ENCODE data around the gene VAMP8.

DNA sequence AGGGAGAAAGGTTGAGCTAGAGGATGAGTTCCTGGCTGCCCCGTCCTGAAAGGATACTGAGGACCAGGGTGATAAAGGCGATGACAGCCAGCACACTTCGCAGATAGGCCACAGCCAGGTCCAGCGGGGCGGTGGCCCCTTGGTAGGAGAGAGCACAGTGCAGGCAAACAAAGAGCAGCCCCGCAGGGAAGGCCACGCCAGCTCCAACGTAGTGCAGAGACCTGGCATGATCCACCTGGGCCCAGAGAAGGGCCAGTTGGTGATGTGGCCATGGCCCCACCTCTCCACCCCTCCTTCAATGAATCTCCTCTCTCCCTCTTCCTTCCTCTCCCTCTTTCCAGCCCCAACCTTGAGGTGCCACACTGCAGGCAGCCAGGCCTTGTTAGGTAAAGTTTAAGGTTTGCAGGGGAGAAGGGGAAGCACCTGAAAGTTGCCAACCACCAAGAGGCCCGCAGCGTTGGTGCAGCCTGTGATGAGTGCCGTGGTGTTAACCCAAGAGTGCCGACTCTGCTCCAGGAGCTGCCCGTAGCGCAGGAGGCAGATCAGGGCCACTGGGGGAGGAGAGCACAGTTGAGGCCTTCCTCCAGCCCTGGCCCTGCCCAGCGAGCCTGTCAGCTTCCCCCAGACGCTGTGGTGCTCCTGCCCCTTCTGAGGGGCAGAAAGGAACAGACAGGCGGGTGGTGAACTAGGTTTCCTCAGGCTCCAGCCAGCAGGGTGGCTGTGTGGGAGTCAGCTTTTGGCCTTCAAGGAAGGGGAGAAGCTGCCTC lies 22.3 kb downstream of the VAMP8 start:
- TF ChIP-seq, protein P1, sequence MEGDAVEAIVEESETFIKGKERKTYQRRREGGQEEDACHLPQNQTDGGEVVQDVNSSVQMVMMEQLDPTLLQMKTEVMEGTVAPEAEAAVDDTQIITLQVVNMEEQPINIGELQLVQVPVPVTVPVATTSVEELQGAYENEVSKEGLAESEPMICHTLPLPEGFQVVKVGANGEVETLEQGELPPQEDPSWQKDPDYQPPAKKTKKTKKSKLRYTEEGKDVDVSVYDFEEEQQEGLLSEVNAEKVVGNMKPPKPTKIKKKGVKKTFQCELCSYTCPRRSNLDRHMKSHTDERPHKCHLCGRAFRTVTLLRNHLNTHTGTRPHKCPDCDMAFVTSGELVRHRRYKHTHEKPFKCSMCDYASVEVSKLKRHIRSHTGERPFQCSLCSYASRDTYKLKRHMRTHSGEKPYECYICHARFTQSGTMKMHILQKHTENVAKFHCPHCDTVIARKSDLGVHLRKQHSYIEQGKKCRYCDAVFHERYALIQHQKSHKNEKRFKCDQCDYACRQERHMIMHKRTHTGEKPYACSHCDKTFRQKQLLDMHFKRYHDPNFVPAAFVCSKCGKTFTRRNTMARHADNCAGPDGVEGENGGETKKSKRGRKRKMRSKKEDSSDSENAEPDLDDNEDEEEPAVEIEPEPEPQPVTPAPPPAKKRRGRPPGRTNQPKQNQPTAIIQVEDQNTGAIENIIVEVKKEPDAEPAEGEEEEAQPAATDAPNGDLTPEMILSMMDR (conservative IDR thresholded peaks at IDR 0.05; ENCODE audit: low read length), result no peak
- TF ChIP-seq EZH2phosphoT487 (IDR thresholded peaks at IDR 0.05; ENCODE audit: borderline replicate concordance), result no peak
